Stimulated activated CD4-positive, alpha-beta T cell treated with anti-CD3 and anti-CD28 coated beads, Interleukin-2, amount 100 ng/mL, for 48 hours (primary cell): ENCODE measurements around the gene HECTD4.
"Not testable (repeated sequence)": the region's sequence is repeated elsewhere in the genome, so short reads cannot be mapped to it uniquely, and the experiment has no call there.

Experiments
- DNase-seq, 2 donors: peaks; one replicate each; pipeline ENCODE4 v3.0.0-alpha.2; 2020

HECTD4 gene

DNA sequence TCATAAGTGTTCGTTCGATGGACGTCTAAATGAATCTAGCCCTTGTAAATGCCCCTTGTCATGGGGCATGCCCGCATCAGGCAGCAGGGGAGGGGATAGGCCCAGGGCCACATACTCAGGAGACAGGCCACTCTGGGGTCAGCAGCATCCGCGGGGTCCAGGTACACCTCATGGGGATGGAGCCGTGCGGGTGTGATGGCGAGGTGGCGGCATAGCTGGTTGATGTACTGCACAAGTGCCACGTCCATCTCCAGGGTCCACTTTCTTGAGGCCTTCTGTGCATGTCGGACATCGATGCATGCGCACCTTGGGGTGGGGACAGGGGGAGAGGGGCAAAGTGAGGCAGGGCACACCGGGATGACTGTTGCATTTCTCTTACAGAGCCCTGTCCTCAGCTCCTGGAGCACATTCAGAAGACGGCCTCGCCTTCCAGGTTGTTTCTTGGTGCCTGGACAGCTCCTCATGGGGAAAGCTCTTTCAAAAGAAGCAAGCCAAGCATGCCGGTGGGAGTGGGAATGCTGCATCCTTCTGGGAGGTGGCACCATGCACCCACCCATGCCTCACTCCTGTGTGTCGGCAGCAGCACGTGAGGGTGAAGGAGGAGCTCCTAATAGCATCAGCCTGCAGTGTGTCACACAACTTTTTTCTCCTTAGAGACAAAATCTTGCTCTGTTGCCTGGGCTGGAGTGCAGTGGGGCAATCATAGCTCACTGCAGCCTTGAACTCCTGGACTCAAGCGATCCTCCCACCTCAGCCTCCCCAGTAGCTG, 209.5 kb downstream of the HECTD4 start:
- no peak for DNase-seq

DNA sequence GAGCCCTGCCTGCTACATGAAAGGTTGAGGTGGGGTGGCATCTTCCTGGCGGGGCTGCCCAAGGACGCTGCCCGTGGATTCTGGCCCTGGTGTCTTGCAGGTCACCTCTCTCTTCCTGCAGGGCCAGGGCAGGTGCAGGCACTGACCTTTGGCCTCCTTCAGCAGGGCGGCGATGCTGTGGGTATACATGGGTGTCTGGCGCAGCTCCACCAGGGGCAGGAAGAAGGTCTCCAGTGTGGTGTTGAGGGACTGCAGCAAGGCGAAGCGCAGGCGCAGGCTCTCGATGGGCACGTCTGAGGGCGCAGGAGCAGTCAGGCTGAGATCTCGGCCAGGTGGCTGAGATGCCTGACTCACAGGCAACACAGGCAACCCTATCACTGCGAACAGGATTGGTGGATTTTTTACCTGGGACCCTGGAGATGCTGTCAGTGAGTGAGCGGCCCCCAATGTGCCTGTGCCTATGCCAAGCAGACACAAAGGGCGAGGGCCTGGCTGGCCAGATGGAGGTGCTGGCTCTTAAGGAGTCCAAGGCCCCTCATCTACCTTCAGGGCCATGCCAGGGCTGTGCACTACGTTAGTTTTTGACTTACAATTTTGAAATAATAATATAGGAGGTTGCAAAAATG, 211.1 kb downstream of the HECTD4 start:
- DNase-seq, result no peak

DNA sequence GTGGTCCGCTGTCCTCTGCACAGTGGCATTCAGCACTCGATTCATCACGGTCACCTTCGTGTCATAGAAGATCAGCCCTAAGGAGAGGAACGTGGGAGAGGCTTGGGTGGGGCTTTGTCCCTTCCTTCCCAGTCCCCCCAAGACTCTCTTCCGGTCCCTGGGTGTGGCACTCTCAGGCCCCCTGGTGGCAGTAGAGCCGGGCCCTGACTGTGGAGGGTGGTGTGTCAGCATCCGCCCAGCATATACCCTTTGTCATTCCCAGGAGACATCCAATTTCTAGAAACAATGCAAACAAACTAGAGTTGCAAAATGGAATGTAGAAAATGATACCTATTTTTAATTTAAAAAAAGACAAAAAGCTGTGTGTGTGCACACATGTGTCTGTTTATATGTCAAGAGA, 211.9 kb downstream of the HECTD4 start:
- DNase-seq, result peak in 1 of 2 donors; percentile 15

GRCh38 chr12:112169966-112170365, 212.3 kb downstream of the HECTD4 start:
- no peak for DNase-seq

GRCh38 chr12:112169161-112169872, 212.9 kb downstream of the HECTD4 start:
- no peak for DNase-seq

DNA sequence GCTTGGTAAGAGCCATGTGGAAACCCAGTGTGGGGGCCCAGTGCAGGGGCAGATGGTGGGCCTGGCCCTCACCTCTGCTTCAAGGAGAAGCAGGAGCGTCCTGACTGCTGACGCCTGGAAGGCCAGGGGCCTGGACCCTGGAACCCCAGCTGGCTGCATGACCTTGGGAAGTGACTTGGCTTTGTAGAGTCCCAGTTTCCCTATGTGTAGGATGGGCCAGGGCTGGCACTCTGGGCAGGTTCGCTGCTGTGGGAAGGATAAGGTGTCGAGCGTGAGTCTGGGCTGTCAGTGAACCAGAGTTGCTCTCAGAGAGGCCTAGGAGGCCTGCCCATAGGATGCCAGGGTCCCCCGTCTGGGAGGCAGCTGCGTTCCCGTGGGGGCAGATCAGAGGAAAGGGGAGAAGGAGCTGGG, 213.7 kb downstream of the HECTD4 start:
- no peak for DNase-seq

DNA sequence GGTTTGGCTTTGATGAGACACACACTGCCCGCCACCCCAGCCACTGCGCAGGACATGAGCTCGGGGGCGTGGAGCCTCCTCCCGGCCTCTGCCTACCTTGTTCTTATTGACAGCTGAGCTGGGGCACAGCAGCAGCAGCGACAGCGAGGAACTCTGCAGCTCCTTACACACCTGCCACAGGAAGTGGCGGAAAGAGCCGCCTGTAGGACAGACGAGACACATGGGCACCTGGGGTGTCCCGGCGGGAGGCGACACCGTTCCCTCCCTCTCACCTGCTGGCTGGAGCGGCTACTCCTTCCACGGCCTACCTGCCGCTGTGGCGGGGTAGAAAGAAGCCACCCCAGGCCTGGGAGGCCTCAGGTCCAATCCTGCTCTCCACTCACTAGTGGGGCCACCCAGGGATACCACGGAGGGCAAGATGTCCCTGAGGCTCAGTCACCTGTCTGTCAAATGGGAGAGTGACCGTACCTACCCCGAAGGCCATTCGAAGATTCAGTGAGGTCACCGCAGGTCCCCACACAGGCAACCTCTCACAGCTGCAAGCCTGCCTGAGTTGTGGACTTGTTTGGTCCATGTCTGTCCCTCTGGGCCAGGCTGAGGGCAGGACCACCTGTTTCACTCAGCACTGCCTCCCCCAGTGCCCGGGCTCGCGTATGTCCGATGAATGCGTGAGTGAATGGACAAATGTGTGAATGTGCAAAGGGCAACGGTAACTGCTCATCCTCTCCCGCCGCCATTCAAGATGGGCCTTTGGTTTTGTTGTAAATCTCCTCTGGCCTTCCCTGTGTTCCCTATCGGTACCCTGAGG, 214.3 kb downstream of the HECTD4 start:
- DNase-seq, result no peak

- DNase-seq, result no peak
These were observed 215.2 kb downstream of the HECTD4 start for GRCh38 chr12:112167031-112167461.

GRCh38 chr12:112166051-112167015, 215.9 kb downstream of the HECTD4 start:
- no peak for DNase-seq

GRCh38 chr12:112165624-112166023, 216.6 kb downstream of the HECTD4 start:
- no peak for DNase-seq

DNA sequence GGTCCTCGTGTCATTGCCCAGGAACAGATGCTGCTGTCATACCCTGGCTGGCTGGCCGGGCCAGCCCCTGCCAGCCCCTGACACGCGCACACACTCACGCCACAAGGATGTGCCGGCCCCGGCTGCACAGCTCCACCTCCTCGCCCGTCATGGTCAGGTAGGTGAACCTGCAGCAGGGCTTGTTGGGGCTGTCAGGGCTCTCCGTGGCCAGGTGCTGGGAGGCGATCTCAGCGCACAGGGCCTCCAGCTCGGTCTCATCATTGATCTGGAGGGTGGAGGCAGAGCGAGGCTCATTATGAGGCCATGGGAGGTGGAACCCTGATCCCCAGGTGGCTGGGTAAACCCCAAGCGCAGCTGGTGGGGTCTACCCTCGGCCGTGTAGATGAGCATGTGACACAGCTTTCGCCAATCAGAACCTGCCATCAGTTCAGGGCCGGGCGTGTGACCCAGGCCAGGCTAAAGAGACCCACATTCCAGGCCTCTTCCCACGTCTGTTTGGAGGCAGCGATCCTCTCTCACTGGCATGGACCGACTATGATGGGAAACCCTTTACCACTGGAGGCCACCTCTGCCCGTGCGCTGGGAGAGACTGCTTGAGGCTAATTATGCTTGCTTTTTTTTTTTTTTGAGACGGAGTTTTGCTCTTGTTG, 218.1 kb downstream of the HECTD4 start:
- no peak for DNase-seq

GRCh38 chr12:112163471-112163991, 218.7 kb downstream of the HECTD4 start:
- DNase-seq, result no peak

DNA sequence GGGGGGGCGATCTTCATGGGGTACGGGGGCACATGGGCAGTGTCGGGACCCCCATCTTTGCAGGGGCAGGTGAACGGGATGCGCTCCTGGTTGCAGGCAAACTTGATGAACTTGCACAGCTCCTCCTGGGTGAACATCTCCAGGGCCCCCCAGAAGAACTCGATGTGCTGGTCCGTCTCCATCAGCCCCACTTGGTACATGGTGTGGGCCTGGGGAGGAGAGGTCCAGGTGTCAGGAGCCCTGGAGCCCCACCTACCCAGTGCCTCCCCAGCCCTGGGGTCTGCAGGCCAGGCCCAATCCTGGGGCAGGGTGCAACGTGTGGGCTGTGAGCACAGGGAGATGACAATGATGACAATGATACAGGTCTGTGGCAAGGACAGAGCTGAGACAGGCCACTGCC, 219.2 kb downstream of the HECTD4 start:
- DNase-seq, result no peak

DNA sequence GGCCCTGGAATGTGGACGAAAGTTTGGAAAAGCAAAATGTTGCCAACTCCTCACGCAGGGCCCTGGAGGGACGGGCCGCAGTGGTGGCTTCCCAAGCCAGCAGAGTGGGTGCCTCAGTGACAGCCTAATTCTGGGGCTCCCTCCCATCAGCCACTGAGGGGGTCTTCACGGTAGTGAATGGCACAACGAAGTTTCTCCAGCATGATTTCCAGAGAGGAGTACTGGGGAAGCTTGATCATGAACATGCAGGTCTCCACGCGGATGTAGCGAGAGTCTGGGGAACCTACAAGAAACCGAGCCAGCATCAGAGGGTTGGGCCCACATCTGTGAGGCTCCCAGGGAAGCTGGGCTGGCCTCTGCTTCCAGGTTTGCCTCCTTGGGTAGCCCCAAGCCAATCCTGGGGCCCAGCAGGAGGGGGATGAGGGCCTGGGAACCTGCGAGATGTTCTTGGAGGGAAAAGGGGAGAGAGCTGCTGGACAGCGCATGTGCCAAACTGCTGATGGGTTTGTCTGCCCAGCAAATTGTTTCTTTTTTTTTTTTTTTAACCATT, 219.9 kb downstream of the HECTD4 start:
- no peak for DNase-seq

- no peak for DNase-seq
These were observed 220.5 kb downstream of the HECTD4 start for GRCh38 chr12:112161711-112162110.

DNA sequence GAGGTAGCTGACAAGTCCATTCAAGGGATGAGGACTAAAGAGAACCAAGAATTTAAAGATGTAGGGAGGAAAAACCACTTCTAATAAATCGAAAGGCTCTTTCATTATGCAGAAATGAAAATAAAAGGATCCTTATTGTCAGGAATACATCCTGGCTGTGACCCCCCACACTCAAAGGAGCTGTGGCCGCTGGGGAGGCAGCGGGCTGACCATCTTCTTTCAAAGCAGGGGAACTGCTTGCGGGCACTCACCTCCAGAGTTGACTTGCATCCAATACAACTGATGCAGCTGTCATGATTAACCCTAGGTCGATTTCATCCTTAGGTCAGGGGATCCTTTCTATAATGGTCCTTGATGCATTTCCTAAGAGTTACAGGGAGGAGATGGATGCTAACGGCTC, 221.6 kb downstream of the HECTD4 start:
- no peak for DNase-seq

GRCh38 chr12:112159146-112159541, 223.1 kb downstream of the HECTD4 start:
- DNase-seq, result no peak

DNA sequence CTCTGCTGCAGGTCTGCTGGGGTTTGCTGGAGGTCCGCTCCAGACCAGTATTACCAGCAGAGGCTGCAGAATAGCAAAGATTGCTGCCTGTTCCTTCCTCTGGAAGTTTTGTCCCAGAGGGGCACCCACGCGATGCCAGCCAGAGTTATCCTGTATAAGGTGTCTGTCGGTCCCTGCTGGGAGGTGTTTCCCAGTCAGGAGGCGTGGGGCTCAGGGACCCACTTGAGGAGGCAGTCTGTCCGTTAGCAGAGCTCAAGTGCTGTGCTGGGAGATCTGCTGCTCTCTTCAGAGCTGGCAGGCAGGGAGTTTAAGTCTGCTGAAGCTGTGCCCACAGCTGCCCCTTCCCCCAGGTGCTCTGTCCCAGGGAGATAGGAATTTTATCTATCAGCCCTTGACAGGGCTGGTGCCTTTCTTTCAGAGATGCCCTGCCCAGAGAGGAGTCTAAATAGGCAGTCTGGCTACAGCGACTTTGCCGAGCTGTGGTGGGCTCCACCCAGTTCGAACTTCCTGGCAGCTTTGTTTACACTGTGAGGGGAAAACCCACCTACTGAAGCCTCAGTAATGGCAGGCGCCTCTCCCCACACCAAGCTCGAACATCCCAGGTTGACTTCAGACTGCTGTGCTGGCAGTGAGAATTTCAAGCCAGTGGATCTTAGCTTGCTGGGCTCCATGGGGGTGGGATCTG, 223.6 kb downstream of the HECTD4 start:
- DNase-seq, result not testable (repeated sequence)

DNA sequence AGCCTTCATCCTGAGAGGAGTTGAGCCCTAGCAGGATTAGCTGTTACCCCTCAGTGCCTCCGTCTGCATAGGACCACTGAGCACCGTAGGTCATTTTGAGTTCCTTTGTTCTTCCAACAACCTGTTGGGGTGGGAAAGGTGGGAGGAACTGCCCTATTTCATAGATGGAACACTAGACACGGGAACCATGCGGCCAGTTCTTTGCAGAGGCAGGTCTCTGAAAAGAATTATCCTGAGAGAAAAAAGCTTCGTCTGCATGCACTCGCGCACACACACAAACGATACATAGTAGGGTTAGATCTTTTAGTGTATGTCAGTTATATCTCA, 228.4 kb downstream of the HECTD4 start:
- no peak for DNase-seq

DNA sequence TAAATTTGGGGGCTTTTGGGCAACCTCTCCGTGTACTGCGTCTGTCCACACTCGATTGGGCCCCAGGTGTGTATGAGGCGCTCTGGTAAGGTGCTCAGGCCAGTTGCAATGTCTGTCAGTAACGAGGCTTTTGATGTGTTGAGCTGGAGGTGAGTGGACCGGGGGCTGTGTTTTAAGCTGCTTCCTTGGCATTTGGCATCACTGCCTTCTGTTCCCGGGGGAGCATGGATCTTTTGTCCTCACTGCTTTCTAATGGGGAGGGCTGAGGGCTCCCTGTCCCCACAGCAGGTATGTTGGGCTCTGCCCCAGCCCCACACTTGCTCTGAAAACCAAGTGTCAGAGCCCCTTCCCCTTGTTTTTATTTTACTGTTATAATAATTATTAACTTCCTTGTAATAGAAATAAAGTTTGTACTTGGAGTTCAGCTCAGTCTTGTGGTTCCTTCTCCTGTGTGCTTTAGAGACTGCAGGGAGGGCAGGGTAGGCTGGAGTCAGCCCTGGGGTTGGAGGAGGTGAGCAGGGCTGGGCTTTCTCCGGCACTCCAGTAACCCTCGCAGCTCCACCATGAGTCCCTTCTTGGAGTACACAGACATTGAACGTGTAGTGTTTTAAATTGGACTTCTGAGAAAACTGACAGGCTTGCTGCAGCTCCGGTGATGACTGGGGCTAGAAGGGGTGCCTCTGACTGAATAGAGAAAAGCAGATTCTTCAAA, 228.9 kb downstream of the HECTD4 start:
- no peak for DNase-seq
